Measurements from ENCODE around the gene GRK5.
"Not testable (repeated sequence)": the region's sequence is repeated elsewhere in the genome, so short reads cannot be mapped to it uniquely, and the experiment has no call there.

GRK5 gene

DNA sequence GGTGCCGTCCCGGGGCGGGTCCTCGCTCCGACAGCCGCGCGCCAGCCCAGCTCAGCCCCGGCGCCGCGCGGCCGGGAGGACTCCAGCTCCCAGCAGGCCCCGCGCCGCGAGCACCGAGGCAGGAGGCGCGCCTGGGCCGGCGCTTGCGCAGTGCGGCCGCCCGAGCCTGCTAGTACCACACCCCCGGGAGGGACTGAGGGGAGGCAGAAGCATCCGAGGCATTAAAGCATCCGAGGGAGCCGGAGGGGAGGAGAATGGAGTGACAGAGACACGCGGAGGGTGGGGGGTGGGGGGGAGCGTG lies at the start of gene GRK5:
TSS of gene GRK5 (plus strand) at position 206 of the 301 bp plus-strand sequence. CDS start 347 bp downstream, outside the sequence.
- FAIRE-seq (no peak), DNase-seq (ENCODE audit: insufficient read length, low spot score) (peak; percentile 92)

DNA sequence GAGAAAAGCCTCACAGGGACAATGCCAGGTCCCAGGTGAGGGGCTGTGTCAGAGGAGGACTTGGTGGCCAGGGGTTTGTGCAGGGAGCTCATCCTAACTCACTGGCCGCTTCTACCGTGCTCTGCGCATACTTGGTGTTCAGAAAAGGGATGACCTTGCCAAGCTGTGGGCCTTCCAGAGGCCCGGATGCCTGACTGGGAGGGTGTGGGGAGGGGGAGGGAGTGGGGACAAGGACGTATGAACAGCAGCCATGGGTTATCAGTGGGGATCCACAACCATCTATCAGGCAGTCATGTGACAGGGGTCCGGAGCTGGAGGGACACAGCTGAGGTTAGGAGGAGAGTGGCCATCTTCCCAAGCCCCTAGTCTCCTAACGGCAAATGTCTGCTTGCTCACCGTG lies 48.0 kb upstream of the GRK5 start:
- DNase-seq (ENCODE audit: insufficient read length, low spot score) (no peak), FAIRE-seq (no peak)

DNA sequence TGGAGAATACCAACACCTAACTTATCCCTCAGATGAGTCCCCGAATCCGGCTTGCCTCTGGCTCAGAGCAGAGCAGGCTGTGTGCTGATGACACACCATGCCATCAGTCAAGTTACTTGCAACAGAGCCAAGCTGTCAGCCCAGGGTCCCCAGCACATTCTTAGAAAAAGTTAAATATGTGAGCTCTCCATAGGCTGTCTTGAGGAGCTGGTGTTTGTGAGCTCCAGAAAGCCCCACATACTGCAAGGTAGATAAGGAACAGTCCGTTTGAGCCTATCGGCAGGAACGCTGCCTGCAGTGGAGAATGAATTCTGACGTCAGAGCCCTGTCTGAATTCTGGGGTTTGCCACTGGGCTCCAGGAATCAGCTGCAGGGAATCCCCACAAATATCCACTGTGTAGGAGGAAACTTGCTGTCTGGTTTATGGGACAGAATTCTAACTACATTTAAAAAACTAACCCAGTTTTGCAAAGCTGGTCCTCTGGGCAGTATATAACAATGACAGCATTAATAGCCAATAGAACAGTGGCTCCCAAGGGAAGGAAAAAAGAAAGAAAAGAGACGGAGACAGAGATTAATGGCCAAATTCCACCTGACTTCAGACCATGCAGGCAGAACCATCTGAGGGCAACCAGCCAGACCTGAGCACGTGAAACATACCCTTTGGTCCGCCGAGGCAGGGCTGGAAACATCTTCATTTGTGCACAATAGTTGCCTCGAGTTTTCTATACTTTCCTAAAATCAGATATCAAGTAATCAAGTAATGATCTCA lies 45.5 kb upstream of the GRK5 start:
- DNase-seq (ENCODE audit: insufficient read length, low spot score): no peak
- no peak for FAIRE-seq

DNA sequence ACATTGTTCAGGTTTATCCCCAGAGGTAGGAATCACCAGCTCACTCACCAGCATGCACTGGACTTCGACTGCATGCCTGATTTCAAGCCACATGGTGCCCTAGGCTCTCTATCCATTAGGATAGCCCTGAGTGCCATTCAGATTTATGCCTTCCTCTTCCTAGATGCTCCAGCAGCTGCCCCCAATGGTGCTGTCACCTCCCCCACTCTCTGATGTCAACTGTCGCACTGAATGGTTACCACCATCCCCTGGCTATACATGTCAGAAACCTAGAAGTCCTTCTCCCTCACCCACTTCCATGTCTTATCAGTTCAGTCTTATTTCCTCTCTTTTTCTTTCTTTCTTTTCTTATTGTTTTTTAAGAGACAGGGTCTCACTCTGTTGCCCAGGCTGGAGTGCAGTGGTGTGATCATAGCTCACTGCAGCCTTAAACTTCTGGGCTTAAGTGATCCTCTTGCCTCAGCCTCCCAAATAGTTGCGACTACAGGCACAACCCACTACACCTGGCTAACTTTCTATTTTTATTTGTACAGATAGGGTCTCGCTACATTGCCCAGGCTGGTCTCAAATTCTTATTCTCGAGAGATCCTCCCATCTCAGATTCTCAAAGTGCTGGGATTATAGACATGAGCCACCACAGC lies 44.8 kb upstream of the GRK5 start:
- no peak for FAIRE-seq
- no peak for DNase-seq (ENCODE audit: insufficient read length, low spot score)

DNA sequence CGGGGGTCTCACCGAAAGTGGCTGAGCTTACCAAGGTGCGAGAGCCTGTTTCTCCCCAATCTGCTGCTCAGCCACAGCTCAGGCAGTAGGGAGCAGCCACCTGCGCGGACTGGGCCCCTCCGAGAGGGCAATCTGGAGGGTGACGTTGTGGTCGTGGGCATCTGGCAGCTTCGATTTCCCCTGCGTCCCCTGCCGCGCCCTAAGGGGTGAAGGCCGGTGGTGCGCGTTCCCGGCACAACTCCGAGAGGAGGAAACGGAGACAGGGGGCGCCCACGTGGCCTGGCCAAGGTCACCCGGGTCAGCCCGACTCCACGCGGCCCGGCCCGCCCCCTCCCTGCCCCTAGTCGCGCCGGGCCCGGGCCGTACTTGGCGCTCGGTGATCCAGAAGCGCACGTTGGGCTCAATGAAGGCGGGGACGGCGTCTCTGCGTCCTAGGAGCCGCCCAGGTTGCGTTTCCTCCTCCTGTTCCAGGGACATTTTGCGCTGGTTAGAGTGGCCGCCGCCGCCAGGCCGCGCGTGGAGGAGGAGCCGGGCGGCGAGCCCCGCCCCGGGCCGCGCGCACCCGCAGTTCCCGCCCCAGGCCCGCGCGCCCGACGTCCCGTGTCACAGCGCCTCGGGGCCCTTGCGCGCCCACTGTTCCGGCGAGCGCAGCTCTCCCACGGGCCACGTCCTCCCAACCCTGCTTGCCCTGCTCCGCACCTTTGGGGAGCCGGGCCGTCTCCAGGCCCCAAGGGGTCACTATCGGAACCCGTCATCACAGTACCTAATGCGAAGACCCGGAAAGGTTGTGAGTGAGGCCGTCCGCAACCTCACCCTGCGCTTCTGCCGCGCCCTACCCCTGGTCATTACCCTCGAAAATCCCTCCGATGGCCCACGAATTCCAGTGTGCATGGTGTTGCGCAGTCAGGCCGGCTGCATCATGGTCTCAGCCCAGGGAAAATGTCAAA lies 41.9 kb upstream of the GRK5 start, which contains the start of gene SFXN4:
TSS of gene SFXN4 (minus strand) at position 544 of the 947 bp plus-strand sequence. CDS start at position 477, 67 bp downstream.
- FAIRE-seq (no peak), DNase-seq (ENCODE audit: insufficient read length, low spot score) (peak; percentile 49)

DNA sequence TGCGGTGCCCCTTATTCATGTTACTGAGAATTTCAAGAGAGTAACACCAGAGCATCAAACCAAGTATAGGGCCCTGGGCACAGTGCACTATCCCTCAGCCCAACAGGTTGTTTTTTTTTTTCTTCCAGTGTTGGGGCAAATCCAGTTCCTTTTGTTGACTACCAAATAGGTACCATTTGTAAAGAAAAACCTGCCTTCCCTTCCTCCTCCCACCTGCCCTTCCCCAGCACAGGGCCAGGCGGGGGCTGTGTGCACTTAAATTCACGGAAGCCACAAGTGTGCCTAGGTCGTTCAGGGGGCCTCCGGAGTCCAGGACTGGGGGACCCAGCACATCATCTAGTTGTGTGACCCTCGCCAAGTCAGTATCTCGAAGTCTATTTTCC lies 41.3 kb upstream of the GRK5 start:
- no peak for DNase-seq (ENCODE audit: insufficient read length, low spot score)
- FAIRE-seq: no peak

DNA sequence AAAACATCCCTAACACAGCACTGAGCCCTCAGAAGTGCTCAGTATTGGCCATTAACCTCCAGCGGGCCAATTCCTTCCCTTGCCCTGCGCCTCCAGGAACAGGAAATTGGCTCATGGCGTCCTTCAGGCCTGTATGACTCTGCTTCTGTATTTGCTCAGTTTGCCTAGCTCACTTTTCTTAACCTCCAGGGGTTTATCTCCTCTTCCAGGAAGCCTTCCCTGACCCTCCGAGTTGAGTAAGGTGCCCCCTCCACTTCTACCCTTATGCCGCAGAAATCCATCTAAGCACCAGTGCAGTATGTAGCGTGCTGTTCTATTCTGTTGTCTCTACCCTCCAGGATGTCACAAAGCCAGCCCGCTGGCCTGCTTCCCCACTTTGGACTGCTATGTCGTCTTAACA lies 40.8 kb upstream of the GRK5 start:
- FAIRE-seq (no peak), DNase-seq (ENCODE audit: insufficient read length, low spot score) (no peak)

DNA sequence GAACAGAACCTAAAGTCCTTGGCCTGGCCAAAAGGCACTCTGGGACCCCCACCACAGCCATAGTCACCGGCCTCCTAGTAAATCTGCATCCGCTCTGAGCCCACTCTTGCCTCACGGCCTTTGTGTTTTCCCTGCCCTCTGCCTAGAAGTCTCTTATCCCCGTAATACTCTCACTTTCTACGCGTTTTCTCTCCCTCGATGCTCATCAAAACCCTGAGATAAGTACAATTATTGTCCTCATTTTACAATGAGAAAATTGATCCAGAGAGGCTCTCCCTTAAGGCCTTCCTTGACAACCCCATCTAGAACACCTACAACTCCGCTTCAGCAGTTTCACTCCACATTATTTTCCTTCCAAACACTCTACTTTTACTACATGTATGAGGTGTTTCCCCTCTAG lies 40.3 kb upstream of the GRK5 start:
- FAIRE-seq: no peak
- no peak for DNase-seq (ENCODE audit: insufficient read length, low spot score)

DNA sequence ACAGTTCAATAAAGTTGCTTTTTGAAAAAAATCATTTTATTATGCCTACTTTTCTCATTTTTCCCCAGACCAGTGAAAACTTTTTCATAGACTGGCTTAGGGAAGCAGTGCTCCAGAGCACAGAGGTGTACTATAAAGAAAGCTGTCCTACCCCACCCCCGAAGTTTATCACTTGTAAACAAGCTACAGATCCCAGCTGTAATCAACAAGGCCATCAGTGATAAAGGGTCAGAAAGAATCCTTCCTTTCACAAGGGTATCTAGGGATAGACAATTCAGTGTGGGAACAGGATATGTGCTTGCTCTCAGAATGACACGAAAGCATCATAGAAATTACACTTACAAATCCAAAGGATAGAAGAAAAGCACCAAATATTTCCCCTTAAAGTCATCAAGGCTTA lies 33.3 kb upstream of the GRK5 start:
- FAIRE-seq (no peak), DNase-seq (ENCODE audit: insufficient read length, low spot score) (no peak)

DNA sequence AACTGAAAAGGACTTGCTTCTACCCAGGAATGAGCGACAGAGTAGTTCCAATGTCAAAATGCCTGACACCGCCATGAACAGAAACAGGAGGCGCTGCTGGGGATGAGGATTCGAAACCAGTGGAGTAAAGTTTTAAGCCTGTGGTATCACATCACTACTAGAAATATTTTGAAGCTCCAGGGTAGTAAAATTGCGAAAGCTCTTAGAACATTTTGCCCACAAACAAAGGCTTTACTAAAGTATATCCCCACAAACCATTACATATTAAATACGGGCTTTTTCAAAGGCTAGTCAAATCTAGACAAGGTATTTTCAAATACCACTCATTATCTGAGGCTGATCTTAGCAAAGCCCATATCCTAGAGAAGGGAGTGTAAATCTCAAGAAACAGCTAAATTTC lies 31.2 kb upstream of the GRK5 start:
- DNase-seq (ENCODE audit: insufficient read length, low spot score): no peak
- no peak for FAIRE-seq

DNA sequence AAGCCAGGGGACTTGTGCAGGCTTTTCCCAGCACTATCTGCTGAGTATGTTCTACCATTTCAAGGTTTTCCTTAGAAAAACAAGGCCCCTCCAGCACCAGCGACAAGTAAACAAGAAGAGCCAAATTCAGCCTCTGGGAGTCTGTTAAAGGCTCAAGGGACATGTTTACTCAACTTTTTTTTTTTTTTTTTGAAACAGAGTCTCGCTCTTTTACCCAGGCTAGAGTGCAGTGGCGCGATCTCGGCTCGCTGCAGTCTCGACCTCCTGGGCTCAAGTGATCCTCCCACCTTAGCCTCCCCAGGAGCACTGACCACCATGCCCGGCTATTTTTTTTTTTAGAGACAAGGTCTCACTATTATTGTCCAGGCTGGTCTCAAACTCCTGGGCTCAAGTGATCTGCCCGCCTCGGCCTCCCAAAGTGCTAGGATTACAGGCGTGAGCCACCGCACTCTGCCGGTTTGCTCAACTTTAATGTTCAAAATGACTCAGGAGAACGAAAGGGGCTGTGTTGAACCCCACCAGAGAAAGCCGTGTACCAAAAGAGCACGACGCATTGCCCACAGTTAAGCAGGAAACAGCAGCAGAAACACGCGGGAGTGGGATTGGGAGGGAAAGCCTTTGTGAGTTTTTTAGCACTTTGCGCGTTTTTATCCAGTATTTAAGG lies 29.5 kb upstream of the GRK5 start:
- DNase-seq (ENCODE audit: insufficient read length, low spot score): no peak
- no peak for FAIRE-seq

DNA sequence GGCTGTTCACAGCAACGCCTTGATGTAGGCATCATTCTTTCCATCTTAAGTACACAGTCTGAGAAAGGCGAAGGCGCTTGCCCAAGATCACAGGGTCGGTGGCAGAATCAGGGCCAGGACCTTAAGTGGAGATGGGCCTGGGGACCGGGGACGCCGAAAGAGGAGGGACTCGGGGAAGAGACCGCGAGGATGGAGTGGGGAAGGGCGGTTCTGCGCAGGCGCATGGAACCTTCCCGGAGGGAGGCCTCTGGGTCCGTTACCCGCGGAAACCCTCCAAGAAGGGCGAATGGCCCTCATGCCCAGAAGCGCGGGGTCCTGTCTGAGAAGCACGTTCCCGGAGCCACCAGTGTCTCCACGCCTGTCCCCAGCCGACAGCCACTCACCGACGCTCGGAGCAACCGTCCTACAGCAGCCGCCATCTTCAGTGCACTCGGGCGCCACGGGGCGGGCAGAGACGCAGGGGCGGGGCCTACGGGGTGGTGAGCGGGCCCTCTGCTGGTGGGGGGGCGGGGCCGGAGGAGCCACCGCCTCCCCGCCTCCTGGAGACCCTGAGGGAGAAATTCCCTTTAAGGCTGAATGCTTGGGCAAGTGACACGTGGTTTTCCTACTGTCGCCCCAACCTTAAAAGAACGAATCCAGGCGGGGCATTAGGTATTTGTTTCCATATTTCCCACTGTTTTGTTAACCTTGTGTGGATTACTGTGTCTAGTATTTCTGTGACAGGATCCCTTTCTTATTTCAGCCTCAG lies 28.8 kb upstream of the GRK5 start, which contains the start of gene PRDX3:
TSS of gene PRDX3 (minus strand) at position 441 of the 748 bp plus-strand sequence. CDS start at position 419, 22 bp downstream.
- no peak for FAIRE-seq

DNA sequence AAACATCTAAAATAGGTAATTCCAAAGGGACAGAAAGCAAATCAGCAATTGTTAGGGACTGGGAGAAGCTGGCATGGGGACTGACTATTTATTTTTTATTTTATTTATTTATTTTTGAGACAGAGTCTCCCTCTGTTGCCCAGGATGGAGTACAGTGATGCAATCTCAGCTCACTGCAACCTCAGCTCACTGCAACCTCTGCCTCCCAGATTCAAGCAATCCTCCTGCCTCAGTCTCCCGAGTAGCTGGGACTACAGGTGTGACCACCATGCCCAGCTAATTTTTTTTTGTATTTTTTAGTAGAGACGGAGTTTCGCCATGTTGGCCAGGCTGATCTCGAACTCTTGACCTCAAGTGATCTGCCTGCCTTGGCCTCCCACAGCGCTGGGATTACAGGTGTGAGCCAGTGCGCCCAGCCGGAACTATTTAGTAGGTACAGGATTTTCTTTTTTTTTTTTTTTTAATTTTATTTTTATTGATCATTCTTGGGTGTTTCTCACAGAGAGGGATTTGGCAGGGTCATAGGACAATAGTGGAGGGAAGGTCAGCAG lies 26.4 kb upstream of the GRK5 start:
- not testable (repeated sequence) for DNase-seq (ENCODE audit: insufficient read length, low spot score); FAIRE-seq

More for the DNA sequence above, 28.8 kb upstream of the GRK5 start, which contains the start of gene PRDX3:
- DNase-seq (ENCODE audit: insufficient read length, low spot score): peak; percentile 79

DNA sequence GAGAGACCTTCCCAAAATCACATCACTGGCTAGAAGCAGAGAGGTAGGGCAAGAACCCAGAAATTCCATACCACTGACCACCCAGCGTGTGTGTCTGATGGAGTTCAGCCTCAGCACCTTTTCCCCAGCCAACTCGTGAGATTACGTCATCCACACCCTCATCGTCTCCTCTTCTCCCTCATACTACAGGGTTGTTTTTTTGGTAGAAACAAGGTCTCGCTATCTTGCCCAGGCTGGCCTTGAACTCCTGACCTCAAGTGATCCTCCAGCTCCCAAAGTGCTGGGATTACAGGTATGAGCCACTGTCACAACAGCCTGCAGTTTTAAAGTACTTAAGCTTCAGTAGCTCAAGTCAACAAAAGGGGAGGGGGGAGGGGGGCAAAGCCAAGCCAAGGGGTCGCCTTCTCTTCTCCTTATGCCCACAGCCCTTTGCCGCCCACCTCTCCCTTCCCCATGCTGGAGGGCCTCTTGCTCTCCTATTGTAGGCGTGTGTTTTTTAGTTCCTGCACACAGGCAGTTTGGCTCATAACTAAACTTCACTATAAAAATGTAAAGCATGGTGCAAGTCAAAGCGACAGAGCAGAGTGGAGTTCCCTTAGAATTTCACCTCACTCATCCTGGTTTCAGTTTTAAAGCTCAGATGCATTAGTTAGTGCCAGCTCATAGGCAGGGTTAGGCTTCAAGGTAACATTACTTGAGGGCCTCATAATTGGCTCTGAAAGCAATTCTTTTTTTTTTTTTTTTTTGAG lies 23.5 kb upstream of the GRK5 start:
- FAIRE-seq (no peak), DNase-seq (ENCODE audit: insufficient read length, low spot score) (no peak)

DNA sequence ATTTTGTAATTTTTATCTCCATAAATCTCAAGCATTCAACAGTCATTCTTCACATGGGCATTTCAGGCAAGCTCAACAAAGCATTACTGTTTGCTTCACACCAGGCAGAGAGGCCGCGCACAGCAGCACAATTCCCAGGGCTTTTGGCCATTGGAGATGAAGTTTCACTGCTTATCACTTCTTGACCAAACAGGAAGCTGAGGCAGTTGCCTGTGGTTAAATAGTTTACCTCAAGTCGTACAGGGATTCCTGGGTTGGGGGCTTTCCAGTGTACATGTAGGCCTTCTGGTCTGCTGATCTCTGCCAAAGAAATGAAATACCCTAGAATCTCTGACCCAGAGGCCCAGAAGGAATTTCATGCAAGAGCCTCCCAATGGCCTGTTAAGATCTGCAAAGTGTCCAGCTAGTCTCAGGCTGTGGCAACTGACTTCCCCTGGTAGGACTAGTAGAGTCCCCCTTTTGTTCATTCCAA lies 17.5 kb upstream of the GRK5 start:
- FAIRE-seq (no peak), DNase-seq (ENCODE audit: insufficient read length, low spot score) (no peak)

DNA sequence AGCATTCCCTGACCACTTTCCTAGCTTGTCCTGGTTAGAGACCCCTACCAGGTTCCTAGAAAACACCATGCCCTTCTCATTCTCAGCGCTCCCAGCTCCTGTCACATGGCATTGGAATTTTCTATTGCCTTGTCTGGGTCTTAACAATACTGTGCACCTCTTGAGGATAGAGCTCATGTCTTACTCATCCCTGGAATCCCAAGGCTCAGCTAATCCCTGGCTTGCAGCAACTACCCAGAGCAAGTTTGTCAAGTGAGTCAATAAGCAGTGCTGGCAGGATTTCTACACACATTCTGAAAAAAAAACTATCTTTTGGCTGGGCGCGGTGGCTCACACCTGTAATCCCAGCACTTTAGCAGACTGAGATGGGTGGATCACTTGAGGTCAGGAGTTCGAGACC lies 17.0 kb upstream of the GRK5 start:
- FAIRE-seq (peak; percentile 65), DNase-seq (ENCODE audit: insufficient read length, low spot score) (peak; percentile 79)

DNA sequence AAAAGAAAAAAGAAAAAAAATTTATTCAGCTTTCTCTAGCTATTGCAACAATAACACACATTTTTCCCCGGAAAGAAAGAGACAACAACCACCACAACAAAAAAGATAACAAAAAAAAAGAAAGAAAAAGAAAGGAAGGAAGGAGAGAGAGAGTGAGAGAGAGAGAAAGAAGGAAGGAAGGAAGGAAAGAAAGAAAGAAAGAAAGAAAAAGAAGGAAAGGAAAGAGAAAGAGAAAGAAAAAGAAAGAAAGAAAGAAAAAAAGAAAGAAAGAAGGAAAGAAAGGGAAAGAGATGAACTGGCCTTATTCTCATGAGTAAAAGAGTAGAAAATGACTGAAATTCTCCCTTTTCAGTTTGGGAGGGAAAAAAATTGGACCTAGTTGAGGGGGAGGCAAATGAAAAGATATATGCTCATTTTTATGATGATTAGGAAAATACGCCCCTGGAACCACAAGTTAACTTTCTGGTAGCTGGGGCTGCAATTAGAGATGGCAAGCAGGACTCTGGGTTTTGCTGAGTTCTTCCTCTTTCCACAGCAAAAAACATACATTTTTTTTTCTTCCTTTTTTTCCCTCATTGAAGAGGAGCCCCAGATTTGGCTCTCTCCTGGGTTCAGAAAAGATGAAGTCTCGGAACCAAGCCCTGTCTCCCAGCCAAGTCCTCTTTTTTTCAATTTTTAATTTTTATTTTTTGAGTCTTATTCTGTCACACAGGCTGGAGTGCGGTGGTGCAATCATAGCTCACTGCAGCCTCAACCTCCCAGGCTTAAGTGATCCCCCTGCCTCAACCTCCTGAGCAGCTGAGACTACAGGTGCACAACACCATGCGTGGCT lies 16.2 kb upstream of the GRK5 start:
- no peak for DNase-seq (ENCODE audit: insufficient read length, low spot score)

DNA sequence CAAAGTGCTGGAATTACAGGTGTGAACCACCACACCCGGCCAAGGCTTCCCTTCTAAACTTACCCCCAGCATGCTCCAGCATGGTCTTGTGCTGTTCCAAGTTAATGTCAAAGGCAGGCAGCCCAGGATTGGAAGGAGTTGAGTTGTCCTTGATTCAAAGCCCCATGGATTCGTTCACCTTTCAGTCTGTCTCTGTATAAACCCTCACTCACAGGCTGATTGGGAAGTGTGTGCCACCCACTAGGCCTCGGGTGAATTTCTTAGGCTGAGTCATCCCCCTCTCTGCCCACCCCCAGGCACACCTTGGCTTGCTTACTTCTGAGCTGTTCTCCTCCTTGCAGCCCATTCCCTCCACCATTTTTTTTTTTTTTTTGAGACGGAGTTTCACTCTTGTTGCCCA lies 15.5 kb upstream of the GRK5 start:
- DNase-seq (ENCODE audit: insufficient read length, low spot score) (no peak), FAIRE-seq (no peak)

More for the DNA sequence above, 16.2 kb upstream of the GRK5 start:
- no peak for FAIRE-seq
